ENCODE results near the gene CLASP2.
"Not testable (repeated sequence)": the region's sequence is repeated elsewhere in the genome, so short reads cannot be mapped to it uniquely, and the experiment has no call there.

The CLASP2 gene

DNA sequence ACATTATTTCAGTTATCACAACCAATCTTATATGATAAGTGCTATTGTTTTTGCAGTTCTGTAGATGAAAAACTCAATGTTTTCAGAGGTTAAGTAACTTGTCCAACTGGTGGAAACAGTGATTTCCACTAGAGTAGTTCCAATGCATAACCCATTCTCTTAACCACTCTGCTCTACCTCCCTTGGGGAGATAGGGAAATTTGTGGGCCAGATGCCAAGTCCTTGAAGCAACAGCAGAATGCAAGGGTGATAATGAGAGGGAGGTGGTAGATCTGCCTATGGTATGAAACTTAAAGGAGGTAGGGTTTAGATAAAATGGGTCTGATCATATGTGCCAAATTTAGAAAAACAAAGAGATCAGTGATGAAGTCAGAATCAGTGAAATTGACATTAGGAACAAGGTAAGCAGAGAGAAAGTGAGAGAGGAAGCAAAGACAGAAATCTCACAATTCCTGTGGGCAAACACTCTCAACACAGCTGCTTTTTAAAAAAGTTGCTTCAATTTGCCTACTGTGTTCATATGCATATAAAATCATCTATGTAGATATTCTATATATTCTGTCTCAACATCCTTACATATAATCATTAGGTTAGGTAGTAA is 227.3 kb downstream of the CLASP2 start:
- no peaks in the 10 kb centered on the region for H3K4me1 ChIP-seq (ENCODE audit: control insufficient read depth, insufficient read depth, low read length)
- H3K4me3 ChIP-seq (ENCODE audit: low read length), result no peak overlapping the region
- no peak overlapping the region for H3K4me2 ChIP-seq (ENCODE audit: low read length)
- no peak overlapping the region for H3K9ac ChIP-seq (ENCODE audit: low read depth, low read length)
- no peaks in the 10 kb centered on the region for H3K9me3 ChIP-seq (replicated peaks; ENCODE audit: low read length)
- H3K36me3 ChIP-seq (ENCODE audit: insufficient read depth, low read length), result no peaks in the 10 kb centered on the region
- H3K27me3 ChIP-seq (ENCODE audit: control insufficient read depth, insufficient read depth, low read length), result no peaks in the 10 kb centered on the region

GRCh38 chr3:33488683-33489082 is 229.4 kb downstream of the CLASP2 start:
- Histone ChIP-seq H3K27me3 (ENCODE audit: control insufficient read depth, insufficient read depth, low read length) (no peaks in the 10 kb centered on the region), H3K9ac (ENCODE audit: low read depth, low read length) (no peak overlapping the region), H3K36me3 (ENCODE audit: insufficient read depth, low read length) (no peaks in the 10 kb centered on the region), H3K9me3 (replicated peaks; ENCODE audit: low read length) (no peaks in the 10 kb centered on the region), H3K4me3 (ENCODE audit: low read length) (no peak overlapping the region), H3K4me2 (ENCODE audit: low read length) (no peak overlapping the region), H3K4me1 (ENCODE audit: control insufficient read depth, insufficient read depth, low read length) (no peaks in the 10 kb centered on the region)

DNA sequence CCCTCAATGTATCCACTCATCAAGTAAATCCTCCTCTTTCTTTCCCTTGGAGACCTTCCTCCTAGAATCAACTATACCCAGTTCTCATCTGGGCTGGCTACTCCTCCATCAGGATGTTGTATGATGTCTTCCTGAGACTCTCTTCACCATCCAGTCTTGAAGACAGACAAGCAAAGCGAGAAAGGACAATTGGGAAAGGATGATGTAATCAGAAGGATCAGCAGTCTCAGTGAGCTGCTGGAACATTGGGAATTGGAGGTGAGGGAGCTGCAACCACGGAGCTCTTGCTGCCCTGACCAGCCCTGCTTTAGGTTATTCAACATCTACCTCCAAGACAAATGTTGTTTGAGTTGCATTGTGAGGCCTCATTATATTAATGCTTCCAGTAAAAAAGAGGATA is 229.8 kb downstream of the CLASP2 start:
- Histone ChIP-seq H3K9ac (ENCODE audit: low read depth, low read length) (no peak overlapping the region), H3K9me3 (replicated peaks; ENCODE audit: low read length) (no peaks in the 10 kb centered on the region), H3K4me2 (ENCODE audit: low read length) (no peak overlapping the region), H3K27me3 (ENCODE audit: control insufficient read depth, insufficient read depth, low read length) (no peaks in the 10 kb centered on the region), H3K4me1 (ENCODE audit: control insufficient read depth, insufficient read depth, low read length) (no peaks in the 10 kb centered on the region), H3K4me3 (ENCODE audit: low read length) (no peak overlapping the region), H3K36me3 (ENCODE audit: insufficient read depth, low read length) (no peaks in the 10 kb centered on the region)

- Histone ChIP-seq H3K4me2 (ENCODE audit: low read length) (no peak overlapping the region), H3K4me1 (ENCODE audit: control insufficient read depth, insufficient read depth, low read length) (no peaks in the 10 kb centered on the region), H3K4me3 (ENCODE audit: low read length) (no peak overlapping the region), H3K9ac (ENCODE audit: low read depth, low read length) (no peak overlapping the region), H3K36me3 (ENCODE audit: insufficient read depth, low read length) (no peaks in the 10 kb centered on the region), H3K9me3 (replicated peaks; ENCODE audit: low read length) (no peaks in the 10 kb centered on the region), H3K27me3 (ENCODE audit: control insufficient read depth, insufficient read depth, low read length) (no peaks in the 10 kb centered on the region)
Observed at GRCh38 chr3:33482111-33482521, 235.9 kb downstream of the CLASP2 start.

DNA sequence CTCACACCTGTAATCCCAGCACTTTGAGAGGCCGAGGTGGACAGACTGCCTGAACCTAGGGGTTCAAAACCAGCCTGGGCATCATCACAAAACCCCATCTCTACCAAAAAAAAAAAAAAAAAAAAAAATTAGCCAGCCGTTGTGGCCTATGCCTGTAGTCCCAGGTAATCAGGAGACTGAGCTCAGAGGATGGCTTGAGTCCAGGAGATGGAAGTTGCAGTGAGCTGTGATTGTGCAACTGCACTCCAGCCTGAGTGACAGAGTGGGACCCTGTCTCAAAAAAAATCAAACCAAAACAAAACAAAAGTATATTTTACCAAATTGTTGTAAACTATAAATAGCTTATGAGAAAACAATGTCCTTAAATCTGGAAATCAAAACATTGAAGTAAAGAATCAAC is 243.2 kb downstream of the CLASP2 start:
- Histone ChIP-seq H3K4me1 (ENCODE audit: control insufficient read depth, insufficient read depth, low read length) (no peaks in the 10 kb centered on the region), H3K4me2 (ENCODE audit: low read length) (no peak overlapping the region), H3K9ac (ENCODE audit: low read depth, low read length) (no peak overlapping the region), H3K4me3 (ENCODE audit: low read length) (no peak overlapping the region), H3K27me3 (ENCODE audit: control insufficient read depth, insufficient read depth, low read length) (no peaks in the 10 kb centered on the region), H3K9me3 (replicated peaks; ENCODE audit: low read length) (no peaks in the 10 kb centered on the region), H3K36me3 (ENCODE audit: insufficient read depth, low read length) (no peaks in the 10 kb centered on the region)

DNA sequence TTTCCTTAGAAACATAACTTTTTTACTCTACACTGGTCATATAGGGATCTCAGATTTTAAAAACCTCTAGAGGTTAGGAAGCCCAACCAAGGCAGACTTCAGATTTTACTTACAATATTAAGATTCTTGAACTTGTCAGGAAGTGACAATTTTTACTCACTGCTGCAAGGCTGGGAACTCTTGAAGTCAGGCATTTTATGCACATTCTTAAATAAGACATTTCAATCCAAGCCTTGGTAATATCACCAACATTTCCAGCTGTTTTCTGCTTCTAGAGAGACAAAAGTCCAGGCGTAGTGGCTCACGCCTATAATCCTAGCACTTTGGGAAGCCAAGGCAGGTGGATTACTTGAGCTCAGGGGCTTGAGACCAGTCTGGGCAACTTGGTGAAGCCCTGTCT is 244.2 kb downstream of the CLASP2 start:
- Histone ChIP-seq H3K4me3 (ENCODE audit: low read length) (no peak overlapping the region), H3K27me3 (ENCODE audit: control insufficient read depth, insufficient read depth, low read length) (no peaks in the 10 kb centered on the region), H3K9me3 (replicated peaks; ENCODE audit: low read length) (no peaks in the 10 kb centered on the region), H3K9ac (ENCODE audit: low read depth, low read length) (no peak overlapping the region), H3K4me1 (ENCODE audit: control insufficient read depth, insufficient read depth, low read length) (no peaks in the 10 kb centered on the region), H3K36me3 (ENCODE audit: insufficient read depth, low read length) (no peaks in the 10 kb centered on the region), H3K4me2 (ENCODE audit: low read length) (no peak overlapping the region)

DNA sequence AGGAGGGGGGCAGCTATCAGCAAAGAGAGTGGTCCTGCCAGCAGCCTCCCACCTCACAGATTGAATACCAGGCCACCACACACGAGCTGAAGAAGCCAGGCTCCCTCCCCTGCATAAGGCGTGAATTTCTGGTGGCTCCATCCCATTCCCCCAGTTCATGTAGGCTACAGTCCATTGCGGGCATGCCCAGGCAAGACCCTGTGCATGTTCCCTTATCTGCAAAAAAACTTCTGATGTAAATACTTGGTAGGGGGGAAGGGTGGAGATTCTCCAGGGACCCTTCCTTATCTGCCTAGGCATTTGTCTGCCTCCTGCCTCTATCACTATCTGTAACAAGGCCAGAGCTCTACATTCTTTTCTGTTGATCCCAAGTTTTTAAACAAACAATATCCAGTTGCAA is 250.3 kb downstream of the CLASP2 start:
- no peak overlapping the region for H3K4me3 ChIP-seq (ENCODE audit: low read length)
- H3K9me3 ChIP-seq (replicated peaks; ENCODE audit: low read length), result no peaks in the 10 kb centered on the region
- no peak overlapping the region for H3K4me2 ChIP-seq (ENCODE audit: low read length)
- H3K36me3 ChIP-seq (ENCODE audit: insufficient read depth, low read length), result no peaks in the 10 kb centered on the region
- H3K27me3 ChIP-seq (ENCODE audit: control insufficient read depth, insufficient read depth, low read length), result no peaks in the 10 kb centered on the region
- H3K4me1 ChIP-seq (ENCODE audit: control insufficient read depth, insufficient read depth, low read length), result no peaks in the 10 kb centered on the region
- no peak overlapping the region for H3K9ac ChIP-seq (ENCODE audit: low read depth, low read length)

GRCh38 chr3:33461097-33461496 is 257.0 kb downstream of the CLASP2 start:
- Histone ChIP-seq H3K27me3 (ENCODE audit: control insufficient read depth, insufficient read depth, low read length) (no peaks in the 10 kb centered on the region), H3K36me3 (ENCODE audit: insufficient read depth, low read length) (no peaks in the 10 kb centered on the region), H3K4me1 (ENCODE audit: control insufficient read depth, insufficient read depth, low read length) (no peaks in the 10 kb centered on the region), H3K4me2 (ENCODE audit: low read length) (no peak overlapping the region), H3K9ac (ENCODE audit: low read depth, low read length) (no peak overlapping the region), H3K9me3 (replicated peaks; ENCODE audit: low read length) (peaks cover 3% of the 10 kb centered on the region), H3K4me3 (ENCODE audit: low read length) (no peak overlapping the region)

DNA sequence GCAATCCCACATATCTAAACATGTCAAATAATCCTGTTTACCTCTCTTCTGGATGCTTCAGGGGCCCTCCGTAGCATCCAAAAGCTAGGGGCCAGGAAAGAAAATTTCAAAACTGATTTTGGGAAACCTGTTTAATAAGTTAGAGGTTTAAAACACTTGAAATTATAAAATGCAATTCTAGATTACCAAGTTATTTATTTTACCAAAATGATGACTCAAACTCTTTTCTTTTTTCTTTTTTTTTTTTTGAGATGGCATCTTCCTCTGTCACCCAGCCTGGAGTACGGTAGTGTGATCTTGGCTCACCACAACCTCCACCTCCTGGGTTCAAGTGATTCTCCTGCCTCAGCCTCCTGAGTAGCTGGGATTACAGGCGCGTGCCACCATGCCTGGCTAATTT is 258.5 kb downstream of the CLASP2 start:
- not testable (repeated sequence) for H3K4me1 ChIP-seq (ENCODE audit: control insufficient read depth, insufficient read depth, low read length); H3K9ac ChIP-seq (ENCODE audit: low read depth, low read length); H3K36me3 ChIP-seq (ENCODE audit: insufficient read depth, low read length); H3K4me2 ChIP-seq (ENCODE audit: low read length); H3K4me3 ChIP-seq (ENCODE audit: low read length); H3K27me3 ChIP-seq (ENCODE audit: control insufficient read depth, insufficient read depth, low read length); H3K9me3 ChIP-seq (replicated peaks; ENCODE audit: low read length)

GRCh38 chr3:33458446-33458845 is 259.6 kb downstream of the CLASP2 start:
- H3K4me3 ChIP-seq (ENCODE audit: low read length), result no peak overlapping the region
- no peak overlapping the region for H3K9ac ChIP-seq (ENCODE audit: low read depth, low read length)
- H3K27me3 ChIP-seq (ENCODE audit: control insufficient read depth, insufficient read depth, low read length), result no peaks in the 10 kb centered on the region
- no peaks in the 10 kb centered on the region for H3K4me1 ChIP-seq (ENCODE audit: control insufficient read depth, insufficient read depth, low read length)
- H3K4me2 ChIP-seq (ENCODE audit: low read length), result no peak overlapping the region
- peaks cover 3% of the 10 kb centered on the region for H3K9me3 ChIP-seq (replicated peaks; ENCODE audit: low read length)
- no peaks in the 10 kb centered on the region for H3K36me3 ChIP-seq (ENCODE audit: insufficient read depth, low read length)

GRCh38 chr3:33456756-33457155 is 261.3 kb downstream of the CLASP2 start:
- no peak overlapping the region for H3K9ac ChIP-seq (ENCODE audit: low read depth, low read length)
- H3K4me1 ChIP-seq (ENCODE audit: control insufficient read depth, insufficient read depth, low read length), result no peaks in the 10 kb centered on the region
- H3K9me3 ChIP-seq (replicated peaks; ENCODE audit: low read length), result peaks cover 3% of the 10 kb centered on the region
- no peak overlapping the region for H3K4me3 ChIP-seq (ENCODE audit: low read length)
- H3K4me2 ChIP-seq (ENCODE audit: low read length), result no peak overlapping the region
- H3K36me3 ChIP-seq (ENCODE audit: insufficient read depth, low read length), result no peaks in the 10 kb centered on the region
- no peaks in the 10 kb centered on the region for H3K27me3 ChIP-seq (ENCODE audit: control insufficient read depth, insufficient read depth, low read length)

- H3K27me3 ChIP-seq (ENCODE audit: control insufficient read depth, insufficient read depth, low read length), result no peaks in the 10 kb centered on the region
- H3K9me3 ChIP-seq (replicated peaks; ENCODE audit: low read length), result no peaks in the 10 kb centered on the region
- no peak overlapping the region for H3K4me3 ChIP-seq (ENCODE audit: low read length)
- H3K4me1 ChIP-seq (ENCODE audit: control insufficient read depth, insufficient read depth, low read length), result no peaks in the 10 kb centered on the region
- no peak overlapping the region for H3K9ac ChIP-seq (ENCODE audit: low read depth, low read length)
- H3K36me3 ChIP-seq (ENCODE audit: insufficient read depth, low read length), result no peaks in the 10 kb centered on the region
- no peak overlapping the region for H3K4me2 ChIP-seq (ENCODE audit: low read length)
Observed at GRCh38 chr3:33453331-33453761, 264.7 kb downstream of the CLASP2 start.

Data from skeletal muscle satellite cell (primary cell).